DMS53 treated with DMSO at 0.1 percent for 48 hours (cell line): ENCODE results near the gene NCS1.

Experiments
- DNase-seq: peaks from one replicate; lab custom pipeline; 2025; ENCODE audit not compliant: unreplicated experiment; lab: John Stamatoyannopoulos, UW

Gene NCS1

DNA sequence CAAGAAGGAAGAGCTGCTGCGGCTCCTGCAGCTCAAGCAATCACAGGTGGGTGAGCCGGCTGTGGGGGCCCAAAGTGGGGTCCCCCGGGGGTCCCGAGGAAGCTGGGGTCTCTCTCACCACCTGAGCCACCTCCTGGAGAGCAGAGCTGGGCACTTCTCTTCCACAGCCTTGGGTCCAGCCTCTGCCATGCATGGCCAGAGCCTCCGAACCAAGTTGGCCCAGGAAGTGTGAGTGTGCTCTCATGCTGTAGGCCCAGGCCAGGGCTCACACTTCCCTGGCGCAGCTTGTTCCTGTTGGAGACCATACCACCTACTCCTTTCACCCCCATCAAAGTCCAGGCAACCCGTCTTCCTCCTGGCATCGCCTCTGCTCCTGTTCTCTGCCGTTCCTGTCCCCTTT is 113.1 kb downstream of the NCS1 start:
- DNase-seq = no peak

DNA sequence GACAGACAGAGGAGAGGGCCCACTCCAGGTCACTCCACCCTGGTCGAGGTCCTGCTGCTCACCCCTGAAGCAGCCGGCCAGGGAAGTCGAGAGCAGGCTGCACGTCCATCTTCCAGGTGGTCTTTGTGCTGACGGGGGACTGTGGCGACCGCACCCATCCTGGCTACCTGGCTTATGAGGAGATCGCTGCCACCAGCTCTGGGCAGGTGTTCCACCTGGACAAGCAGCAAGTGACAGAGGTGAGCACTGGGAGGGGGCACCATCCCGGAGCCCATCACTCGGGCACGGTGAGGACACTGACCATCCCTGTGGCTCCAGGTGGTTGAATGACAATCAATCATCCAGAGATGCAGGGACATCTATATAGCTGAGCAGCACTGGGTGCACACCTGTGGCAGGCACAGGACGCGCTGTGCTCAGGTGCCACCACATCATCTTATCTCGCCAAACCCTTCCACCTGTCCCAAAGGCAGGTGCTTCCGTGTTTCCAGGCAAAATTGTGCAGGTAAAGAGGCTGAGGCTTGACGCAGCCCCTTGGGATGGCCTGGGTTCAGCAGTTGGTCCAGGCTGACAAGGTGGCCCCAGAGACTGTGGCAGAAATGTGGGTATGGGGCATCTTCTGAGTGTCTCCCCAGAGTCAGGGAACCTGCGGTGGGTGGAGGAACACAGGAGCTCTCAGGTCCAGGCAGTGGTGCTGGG is 114.0 kb downstream of the NCS1 start:
- DNase-seq = no peak
